Inflammatory macrophage treated with lipopolysaccharide for 1 hour (primary cell): ENCODE measurements around the gene AUP1.

Source experiments
- DNase-seq, 2 donors: peaks; one replicate each; pipeline ENCODE4 v3.0.0-alpha.2; 2020 to 2022

AUP1 gene

DNA sequence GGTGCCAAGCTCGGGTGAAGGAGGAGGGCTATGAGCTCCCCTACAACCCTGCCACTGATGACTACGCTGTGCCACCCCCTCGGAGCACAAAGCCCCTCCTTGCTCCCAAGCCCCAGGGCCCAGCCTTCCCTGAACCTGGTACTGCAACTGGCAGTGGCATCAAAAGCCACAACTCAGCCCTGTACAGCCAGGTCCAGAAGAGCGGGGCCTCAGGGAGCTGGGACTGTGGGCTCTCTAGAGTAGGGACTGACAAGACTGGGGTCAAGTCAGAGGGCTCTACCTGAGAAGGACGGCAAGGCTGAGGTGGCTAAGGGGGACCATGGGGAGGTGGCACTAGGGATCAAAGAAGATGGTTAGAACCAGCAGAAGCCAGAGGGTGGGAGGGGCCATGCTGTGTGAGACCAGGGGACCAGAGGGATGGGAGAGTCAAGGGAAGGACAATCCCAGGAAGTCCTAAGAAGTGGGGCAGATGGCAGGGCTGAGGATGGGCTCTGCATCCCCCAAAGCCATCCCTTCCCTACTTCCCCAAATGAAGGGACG, 27.4 kb upstream of the AUP1 start:
- no peak for DNase-seq

DNA sequence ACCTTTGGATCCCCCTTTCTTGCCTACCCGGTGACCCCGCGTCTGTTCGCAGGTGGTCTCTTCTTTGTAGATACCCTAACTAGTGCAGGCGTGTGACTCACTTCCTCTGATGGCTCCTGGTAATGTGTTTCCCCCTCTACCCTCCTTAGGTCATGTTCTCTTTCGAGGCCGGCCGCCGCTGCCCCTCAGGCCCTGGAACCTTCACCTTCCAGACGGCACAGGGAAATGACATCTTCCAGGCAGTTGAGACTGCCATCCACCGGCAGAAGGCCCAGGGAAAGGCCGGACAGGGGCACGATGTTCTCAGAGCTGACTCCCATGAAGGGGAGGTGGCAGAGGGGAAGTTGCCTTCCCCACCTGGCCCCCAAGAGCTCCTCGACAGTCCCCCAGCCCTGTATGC, 26.7 kb upstream of the AUP1 start:
- no peak for DNase-seq

DNA sequence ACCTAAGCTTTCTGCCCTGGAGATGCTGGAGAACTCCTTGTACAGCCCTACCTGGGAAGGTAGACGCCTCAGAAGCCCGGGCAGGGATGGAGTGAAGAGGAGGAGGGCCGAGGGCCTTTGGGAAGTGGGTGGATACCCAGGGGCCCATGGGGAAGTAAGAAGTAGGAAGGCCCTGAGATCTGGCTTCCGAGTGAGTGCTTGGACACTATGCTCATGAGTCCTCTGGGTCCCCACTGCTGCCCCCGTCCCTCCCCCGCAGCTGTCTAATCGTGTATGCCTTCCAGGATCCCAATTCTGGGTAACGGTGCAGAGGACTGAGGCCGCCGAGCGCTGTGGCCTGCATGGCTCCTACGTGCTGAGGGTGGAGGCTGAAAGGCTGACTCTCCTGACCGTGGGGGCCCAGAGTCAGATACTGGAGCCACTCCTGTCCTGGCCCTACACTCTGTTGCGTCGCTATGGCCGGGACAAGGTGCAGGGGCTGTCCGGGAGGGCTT, 26.2 kb upstream of the AUP1 start:
- peak; percentile 48 to 60 for DNase-seq

DNA sequence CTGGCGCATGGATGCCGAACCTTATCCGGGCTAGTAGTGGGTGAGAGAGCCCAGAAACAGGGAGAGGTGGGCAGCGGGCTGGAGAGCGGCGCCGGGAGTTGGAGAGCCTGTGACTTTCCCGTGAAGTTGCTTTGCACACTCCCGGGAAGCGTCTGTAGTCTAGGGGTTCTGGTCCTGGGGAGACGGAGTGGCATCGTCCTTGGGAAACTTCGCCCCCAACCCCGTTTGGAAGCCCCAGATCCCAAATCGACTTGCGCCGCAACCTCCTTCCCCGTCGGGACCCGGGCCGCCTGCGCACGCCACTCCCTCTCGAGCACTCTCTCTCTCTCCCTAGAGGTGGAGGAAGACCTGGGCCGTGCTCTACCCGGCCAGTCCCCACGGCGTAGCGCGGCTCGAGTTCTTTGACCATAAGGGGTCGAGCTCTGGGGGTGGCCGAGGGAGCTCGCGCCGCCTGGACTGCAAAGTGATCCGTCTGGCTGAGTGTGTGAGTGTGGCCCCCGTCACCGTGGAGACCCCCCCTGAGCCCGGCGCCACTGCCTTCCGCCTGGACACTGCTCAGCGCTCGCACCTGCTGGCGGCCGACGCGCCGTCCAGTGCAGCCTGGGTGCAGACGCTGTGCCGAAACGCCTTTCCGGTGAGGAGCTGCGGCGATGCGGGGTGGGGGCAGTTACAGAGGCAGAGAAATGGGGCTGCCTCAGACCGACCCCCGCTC, 25.5 kb upstream of the AUP1 start:
- DNase-seq: no peak

DNA sequence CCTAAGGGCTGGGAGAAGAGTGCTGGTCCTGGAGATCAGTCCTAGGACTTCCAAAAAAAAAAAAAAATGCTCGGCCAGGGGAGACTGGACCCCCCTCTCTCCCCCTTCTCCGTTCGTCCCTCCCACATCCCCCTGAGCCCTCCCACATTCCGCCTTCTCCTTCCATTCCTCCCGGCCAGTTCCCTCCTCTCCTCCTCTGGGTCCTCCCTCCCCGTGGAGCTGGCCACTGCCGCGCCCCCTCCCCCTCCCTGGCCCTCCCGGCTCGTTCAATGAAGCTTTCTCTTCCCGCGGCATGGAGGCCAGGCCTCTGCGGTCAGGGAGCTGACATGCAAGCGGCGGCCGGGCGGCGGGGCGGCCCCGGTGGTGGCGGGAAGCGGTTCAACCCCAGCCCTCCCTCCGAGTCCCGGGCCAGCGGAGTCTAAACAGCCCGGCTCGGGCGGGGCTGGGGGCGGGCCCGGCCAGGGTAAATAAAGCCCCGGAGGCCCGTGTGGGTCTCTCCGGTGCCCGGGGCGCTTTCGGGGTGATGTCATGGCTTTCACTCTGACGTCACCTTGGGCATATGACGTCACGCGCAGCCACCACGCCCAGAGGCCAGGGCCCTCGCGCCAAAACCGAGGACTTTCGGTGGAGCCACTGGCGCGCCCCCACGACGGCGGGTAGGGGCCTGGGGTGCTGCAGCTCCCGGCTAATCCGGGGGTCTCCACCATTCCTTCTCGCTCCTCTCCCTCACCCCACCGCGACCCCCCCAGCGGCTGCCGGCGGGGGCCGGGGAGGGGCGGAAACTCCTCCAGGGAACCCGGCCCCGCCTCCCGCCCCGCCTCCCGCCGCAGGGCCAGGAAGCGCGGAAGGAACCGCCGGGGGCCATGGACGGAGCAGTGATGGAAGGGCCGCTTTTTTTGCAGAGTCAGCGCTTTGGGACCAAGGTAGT, 24.6 kb upstream of the AUP1 start, which contains the start of the genes DOK1 and LOXL3:
TSS of gene DOK1 (plus strand) at position 829 of the 928 bp plus-strand sequence. CDS start at position 864, 35 bp downstream.
TSS of gene LOXL3 (minus strand) at position 51 of the 928 bp plus-strand sequence. CDS start 1,308 bp downstream, outside the sequence.
- peak; percentile 74 to 83 for DNase-seq

DNA sequence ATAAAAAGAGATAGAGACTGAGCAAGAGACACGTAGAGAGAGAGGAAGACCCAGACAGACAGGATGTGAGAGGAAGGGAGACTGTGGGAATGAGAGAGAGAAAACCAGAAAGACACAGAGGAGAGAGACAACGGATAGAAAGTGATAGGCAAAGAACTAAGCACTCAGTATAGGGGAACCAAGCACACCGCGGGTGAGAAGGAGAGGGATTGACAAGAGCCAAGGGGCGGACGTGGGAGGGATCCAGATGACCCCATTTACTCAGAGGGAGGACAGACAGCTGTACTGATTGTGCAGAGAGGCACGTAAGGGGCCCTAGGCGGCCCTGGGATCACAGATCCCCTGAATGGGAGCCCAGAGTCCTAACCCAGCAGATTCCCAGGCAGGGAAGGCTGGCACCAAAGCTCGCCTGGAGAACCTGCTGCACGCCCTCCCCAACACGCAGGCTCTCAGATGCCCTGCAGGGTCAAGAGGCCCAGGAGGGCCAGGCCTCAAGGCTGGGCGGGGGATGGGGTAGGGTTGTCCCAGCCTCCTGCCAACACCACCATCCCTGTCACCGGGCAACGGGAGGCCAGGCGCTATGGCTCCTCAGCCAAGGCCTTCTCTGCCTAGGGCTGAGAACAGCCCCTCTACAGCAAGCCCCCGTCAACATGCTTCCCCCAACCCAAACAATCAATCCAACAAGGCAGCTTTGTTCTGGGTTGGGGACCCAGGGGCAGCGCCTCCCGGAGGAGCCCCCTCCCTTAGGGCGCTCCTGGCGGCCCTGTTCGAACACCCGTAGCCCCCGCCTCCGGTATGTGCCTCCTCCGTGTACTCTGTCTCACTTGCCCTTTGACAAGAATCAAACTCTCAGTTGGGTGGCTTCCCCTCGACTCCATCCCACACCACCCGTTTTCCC, 23.7 kb upstream of the AUP1 start:
- DNase-seq: no peak

DNA sequence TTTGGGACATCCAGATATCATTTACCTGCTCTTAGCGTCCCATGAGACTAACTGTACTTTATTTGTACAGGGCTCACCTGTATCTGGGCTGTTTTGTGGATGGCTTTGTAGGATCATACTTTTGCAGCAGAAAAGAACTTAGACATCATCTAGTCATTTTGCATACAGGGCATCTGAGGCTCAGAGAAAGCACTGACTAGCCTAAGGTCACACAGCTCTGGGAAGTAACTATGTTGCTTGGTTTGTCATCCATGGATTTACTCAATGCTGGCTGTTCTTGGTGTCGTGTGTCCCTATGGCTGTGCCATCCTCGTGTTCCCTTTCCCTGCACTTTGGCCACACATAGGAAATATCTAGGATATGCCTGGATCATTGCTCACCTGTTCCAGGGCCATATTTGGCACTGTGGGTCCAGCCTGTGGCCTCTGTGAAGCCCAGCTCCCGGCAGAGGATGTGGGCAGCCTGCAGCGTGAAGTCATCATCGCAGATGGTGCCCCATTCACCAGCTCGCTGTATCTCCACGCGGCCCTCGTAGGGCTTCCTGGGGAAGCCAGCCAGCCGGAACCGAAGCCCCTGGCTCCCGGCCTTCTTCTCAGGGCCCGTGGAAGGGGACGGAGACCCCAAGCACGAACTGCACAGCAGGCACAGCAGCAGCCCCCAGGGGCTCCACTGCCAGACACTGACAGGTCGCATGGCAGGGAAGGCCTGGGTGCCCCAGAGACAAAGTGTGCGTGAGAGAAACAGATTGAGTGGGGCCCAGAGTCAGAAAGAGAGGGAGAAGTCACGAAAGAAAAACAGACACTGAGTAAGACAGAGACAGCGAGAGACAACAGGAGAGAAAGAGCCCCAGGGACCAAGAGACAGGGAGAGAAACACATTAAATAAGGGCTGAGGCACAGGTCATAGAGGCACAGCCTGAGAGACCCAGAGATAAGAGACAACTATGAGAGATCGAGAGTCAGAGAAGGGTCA, 22.7 kb upstream of the AUP1 start:
- DNase-seq: no peak

DNA sequence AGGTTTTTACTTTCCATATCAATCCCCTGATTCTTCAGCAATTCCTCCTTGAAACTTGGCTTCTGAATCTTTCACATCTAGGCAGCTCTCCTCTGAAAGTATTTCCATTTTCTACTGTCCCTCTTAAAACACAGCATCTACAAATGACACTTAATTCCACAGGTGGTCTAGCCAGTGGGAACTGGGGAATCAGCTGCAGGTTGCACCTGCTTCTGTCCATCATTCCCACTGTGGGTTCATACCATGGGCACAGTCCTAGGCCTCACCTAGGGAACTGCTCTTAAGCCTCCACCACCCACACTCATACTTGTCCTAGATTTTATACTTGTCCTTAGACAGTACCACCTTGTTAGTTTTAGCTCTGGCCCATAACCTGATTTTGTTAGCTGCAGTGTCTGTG, 22.0 kb upstream of the AUP1 start:
- no peak for DNase-seq

DNA sequence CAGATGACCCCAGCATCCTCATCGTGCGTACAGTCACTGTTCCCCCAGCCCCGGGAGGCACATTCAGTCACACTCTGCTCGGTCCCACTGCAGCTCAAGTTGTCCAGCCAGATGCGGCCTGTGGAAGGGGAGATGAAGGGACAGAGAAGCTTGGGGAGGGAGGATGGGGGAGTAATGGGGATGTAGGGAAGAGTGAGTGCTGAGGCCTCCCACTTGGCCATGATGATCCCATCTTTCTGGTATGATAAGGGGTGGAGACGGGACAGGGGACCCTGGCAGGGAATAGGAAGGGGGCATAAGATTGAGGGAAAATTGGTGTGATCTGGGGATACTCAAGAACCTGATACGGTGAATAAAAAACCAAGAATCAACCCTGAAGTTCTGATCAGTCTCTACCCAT, 20.7 kb upstream of the AUP1 start:
- DNase-seq: no peak

DNA sequence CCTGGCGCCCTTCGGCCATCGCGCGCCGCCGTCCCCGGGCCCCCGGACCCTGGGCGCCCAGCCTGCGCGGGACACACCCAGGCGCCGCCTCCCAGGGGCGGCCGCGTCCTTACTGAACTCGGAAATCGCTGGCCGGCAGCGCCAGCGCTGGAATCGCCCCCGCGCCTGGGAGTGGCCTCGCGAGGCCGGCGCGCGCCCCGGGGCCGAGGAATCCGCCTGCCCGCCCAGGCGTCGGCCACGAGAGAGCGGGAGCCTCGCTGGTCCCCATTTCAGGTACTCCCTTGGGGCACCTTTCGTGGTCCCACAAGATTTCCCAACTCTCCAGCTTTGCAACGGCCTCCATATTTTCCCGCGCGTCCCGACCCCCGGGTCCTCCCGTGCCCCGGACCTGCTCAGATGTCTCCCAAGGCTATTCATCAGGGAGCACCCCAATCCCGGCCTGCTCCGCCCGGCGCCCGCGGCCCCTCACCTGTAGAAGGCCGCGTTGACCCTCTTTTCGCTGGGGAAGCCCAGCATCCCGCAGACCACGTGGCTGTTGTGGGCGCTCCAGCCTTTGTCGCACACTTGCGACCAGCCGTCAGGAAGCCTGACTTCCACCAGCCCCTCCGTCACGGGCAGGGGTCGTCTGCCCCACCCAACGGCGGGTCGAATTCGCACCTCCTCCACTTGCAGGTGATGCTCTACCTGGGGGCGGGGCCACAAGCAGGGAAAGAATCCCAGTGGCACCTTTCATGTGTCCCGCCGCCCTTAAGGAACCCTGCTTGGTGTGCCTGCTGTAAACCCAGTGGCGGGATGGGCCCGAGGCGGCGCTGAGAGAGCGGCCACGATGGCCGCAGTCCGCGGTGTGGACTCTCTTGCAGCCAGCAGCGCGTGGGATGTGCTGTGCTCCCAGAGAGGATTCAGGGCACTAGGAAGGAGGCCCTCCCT, 19.7 kb upstream of the AUP1 start:
- peak; percentile 64 to 68 for DNase-seq

DNA sequence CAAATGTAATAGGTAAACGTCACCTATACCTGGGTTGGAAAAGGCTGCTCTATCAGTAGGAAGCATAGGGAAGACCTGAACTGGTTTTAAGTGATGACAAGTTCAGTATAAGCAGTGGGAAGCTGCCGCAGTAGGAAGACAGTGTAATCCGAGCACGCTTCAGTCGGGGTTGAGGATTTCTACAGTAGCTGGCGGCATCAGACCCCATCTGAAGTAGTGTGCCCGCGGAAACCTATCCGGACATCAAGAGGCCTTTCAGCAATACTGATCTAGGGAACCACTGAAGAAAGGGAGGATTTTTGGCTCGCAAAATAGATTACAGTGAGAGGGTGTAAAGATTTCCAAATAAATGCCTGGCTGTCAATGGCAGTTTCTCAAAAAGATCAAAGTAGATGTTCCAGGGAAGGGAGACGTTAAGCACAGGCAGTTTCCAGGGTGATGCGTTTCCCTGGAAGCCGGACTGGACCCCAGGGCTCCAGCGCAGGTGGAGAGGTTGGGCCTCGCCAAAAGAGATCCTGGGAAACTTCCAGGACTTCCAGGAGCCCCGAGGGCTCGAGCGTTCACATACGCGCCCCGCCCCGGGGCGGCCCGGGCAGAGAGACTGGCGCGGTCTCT, 18.9 kb upstream of the AUP1 start:
- DNase-seq: no peak

DNA sequence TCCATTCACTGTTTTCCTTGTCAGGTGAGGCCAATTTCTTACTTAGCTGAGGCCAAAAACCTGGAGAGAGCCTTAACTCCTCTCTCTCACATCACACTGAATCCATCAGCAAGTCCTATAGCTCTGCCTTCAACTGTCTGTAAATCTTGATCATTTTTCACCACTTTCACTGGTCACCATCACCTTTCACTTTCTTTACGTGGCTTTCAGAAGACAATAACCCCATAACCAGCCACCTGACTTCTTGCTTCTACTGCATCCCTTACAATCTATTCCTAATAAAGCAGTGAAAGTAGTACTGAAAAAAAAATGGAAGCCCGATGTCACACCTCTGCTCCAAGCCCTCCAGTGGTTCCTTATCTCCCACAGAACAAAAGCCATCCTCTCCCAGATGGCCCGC, 16.5 kb upstream of the AUP1 start:
- no peak for DNase-seq

DNA sequence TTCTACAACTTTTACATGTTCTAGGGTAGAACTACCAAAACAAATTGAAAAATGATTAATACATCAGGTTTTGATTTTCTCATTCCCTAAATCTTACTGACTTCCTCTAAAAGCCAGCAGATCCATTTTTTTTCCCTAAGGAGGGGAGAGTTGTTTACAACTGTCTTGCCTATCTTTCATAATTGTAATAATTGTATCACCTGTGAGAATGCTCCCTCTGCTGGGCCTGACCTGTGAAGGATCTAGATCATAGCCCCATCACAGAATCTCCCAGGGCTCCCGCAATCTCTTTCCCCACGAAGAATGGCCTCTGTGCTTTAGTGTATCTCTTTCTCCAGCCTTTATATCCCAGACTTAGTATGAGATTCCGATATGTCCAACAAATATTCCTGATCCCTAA, 15.1 kb upstream of the AUP1 start:
- no peak for DNase-seq

DNA sequence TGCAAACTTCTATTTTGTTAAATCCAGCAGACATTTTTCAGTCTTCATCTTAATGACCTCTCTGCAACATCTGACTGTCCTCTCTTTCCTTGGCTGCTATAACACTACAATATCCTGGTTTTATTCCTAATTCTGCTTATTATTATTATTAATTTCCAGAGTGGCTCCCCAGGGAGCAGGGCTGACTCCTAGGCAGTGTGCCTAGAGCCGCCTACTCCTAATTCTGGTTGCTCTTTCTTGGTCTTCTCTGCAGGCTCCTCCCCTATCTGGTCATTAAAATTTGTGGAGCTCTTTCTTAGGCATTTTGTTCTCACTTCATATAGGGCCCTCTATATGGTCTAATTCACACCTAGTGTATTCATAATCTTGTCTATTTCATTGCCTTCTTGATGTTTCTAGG, 13.5 kb upstream of the AUP1 start:
- no peak for DNase-seq

DNA sequence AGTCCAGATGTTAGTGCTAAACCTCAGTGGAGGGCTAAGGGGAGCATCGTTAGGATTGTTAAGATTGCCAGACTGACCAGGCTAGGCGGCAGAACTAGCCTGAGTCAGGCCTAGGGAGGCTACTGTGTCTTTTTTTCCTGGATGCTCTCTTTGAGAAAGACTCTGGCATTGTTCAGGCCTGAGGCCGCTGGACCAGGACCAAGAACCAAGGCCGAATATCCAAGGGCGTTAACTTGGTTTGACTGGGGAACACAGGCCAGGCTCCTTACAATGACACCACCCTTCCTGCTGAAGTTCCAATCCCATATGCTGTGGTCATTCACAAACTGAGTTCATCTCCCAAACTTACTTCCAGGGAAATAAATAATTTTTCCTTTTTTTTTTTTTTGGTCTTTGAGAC, 10.8 kb upstream of the AUP1 start:
- no peak for DNase-seq

DNA sequence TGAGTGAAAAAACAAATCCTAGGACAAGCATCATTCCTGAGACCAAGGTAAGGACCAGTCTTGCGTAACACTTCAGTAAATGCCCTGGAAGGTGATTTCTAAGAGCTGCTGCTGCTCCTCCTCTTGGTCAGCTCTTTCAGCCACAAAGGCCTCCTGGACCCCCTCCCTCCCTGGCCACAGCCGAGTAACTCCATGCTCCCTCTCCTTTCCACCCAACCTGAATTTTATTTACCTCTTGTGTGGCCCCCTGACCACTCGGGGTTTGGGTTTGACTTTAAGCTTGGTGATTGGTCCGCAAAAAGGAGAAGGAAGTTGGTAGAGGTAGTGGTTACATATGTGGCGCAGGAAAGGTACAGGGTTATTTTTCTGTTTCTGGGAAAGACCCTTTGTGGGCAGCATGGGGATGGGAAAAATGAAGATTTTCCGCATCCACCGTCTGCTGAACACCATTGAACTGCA, 9.4 kb upstream of the AUP1 start:
- DNase-seq: no peak

DNA sequence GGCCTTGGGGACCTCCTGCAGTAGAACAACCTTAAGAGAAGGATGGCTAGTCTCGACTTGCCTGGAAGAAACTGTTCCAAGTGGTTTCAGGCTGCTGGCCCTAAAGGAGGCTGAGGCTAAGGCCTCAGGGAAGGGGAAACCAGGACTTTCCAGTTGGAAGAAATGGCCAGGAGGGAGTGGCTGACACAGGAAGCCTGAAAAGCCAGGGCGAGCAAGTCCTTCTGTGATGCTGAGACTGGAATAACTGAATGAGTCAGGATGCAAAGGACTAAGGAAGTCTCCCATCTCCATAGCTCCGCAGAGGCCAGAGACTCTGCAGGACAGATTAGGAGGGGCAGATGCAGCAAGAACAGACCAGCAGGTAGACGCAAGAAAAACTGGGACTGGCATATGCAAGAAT, 7.6 kb upstream of the AUP1 start:
- no peak for DNase-seq

DNA sequence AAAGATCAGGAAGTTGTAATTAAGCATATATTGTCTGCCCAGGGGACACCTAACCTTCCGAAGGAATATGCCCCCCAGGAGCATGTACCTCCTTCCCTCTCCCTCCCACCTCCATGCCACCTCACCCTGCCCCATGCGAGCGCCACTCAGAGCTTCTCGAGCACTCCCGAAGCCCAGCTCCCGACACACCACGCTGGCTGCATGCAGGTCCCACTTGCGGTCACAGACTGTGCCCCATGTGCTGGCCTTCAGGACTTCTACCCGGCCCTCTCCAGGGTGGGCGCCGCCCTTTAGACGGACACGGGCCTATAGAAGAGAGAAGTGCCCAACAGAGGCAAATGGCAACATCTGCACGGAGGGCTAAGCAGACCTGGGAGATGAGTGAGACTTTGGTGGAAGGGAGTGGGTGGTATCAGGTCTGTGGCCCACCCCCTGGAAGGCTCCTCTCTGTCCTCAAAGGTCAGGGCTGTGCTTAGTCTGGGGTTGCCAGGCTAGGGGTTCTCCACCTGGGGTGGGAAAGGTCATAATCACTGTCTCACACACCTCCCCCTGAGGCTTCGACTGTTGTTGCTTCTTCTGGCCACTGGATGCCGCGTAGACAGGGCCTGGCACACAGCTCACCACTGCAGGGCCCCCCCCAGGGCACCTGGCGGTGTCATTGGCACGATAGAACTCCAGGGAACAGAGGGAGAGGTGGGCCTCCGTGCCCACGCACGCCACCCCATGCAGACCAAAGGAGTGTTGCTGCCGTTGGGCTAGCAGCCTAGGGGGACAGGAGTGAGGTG, 6.9 kb upstream of the AUP1 start:
- DNase-seq: no peak
